IPS-NIHi7 (cell line): Measurements from ENCODE around the gene AGPAT3.

Source experiments
- DNase-seq: peaks from one replicate; pipeline ENCODE4 v3.0.0; 2012; ENCODE audit warnings: mixed read lengths; ENCODE audit errors: extremely low spot score

AGPAT3 gene

GRCh38 chr21:43922949-43923348, 57.9 kb downstream of the AGPAT3 start:
- DNase-seq, result no peak

GRCh38 chr21:43923391-43923790, 58.4 kb downstream of the AGPAT3 start:
- no peak for DNase-seq

DNA sequence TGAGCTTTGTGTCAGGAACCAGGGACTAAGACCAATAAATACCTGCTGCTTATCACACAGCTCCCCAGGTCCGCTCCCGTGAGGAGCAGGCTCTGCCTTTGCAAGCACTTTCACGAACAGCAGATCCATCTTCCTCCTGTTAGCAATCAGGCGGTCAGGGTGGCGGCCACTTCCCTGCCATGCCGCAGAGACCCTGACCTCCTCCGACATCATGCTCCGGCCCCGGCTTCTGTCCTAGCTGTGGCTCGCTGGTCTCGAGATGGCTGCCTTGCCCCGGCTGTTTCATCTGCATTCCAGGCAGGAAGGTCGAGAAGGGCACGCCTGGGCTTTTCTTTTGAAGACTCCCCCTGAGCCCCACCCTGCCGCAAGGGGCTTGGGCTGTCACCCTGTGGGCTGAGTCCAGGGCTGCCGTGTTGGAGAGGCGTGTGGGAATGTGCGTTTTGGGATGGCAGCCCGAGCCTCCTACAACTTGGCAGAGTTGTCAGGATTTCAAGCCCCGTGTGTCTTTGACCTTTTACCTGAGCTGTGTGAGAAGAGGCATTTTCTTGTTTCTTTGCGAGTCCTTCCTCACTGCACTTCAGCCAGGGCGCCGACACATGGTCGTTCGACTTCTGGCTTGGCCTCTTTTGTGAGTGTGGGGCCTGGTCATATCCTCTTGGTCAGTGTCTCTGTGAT, 59.5 kb downstream of the AGPAT3 start:
- no peak for DNase-seq

- DNase-seq, result peak; percentile 36
Observed at GRCh38 chr21:43925096-43925481, 60.1 kb downstream of the AGPAT3 start.

- DNase-seq, result no peak
Observed at GRCh38 chr21:43925609-43926008, 60.6 kb downstream of the AGPAT3 start.

GRCh38 chr21:43926196-43926595, 61.2 kb downstream of the AGPAT3 start:
- no peak for DNase-seq

GRCh38 chr21:43927591-43928221, 62.7 kb downstream of the AGPAT3 start:
- DNase-seq, result no peak

DNA sequence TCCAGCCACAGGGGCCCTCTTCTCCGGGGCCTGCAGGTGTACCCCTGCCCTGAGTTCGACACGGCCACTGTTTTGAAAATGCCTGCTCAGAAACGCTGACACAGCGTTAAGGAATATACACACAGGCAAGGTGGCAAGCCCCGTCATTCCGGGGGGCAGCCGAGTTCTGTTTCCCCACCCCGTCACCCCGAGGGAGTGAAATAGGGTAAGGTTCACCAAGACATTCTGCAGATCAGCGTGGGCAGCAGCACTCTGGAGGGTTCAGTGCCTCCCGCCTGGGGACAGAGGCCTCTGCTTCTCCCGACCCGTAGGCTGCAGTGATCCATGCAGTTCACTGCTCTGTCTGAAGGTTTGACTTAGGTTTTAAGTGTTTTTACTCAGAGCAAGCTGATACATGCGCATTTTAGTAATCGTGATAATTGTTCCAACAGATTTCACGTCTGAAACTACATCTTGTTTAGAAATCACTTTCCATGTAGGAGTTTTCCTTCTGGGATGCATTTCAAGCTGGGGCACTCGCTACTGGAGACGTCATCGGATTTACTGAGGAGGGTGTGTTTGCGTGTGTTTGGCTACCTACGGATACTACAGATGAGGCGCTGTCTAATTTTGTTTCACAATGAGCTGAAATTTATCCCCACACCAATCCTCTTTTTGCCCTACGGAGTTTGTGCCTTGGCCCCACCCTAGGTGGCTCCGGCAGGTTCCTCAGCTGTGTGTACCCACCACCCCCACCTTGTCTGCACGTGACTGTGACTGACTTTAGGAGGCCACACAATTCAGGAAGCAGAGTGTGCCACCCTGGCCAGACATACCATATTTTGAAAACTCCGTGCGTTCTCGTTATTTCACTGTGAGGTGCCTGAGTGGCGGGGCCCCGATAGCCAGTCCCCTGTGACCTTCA, 63.5 kb downstream of the AGPAT3 start:
- no peak for DNase-seq

- no peak for DNase-seq
Observed at GRCh38 chr21:43929217-43929971, 64.4 kb downstream of the AGPAT3 start.

DNA sequence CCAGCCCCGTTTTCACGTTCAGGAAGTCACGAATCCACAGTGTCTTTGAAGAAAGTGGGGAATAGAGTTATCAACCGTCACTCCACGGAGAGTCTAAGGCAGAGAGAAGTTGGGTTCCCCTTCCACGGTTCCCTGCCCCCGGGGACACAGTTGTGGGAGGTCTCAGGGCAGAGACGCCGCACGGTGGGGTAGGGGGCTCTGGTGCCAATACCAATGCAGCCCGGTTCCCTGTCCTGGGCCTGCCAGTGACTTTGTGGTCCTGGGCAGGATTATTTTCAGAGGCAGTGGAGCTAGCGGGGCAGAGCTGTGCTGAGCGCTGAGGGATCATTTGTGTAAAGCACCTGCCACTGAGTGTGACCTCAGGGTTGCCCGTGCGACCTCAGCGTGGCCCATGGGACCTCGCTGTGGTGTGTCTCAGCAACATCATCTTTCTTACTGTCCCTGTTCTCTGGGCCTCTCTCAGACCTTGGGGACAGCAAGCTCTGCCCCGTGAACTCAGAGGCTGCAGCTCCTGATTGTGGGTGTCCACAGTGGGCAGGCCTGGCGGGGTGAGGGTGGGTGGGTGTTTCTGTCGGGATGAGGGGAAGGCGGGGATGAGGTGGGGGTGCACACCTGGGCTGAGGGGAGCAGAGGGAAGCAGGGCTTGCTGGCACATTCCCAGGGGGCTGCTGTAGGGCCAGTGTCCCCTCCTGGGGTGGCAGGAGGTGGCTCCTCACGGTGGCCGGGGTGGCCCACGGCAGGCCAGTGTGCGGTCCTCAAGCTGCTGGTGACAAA, 65.2 kb downstream of the AGPAT3 start:
- no peak for DNase-seq

DNA sequence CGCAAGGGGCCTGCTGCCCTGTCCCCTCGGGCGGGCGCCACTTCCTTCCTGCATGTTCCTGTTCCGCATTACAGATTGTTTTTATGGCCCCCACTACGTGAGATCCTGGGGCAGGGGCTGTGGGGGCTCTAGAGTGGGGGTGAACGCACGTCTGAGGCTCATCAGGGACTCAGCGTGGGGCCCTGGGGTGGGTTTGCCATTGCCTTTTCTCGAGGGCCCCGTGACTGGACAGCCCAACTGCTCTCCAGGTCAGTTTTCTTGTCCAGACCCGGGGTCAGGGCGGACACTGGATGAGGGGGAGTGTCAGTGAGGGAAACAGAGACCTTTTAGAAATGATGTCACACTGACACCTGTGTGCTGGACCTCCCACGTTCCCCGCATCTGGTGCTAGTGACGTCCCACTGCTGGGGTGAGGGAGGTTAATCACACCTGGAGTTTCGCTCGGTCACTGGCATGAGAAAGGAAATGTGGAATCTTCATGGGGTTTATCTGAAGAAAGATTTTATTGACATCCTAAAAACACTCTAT, 65.9 kb downstream of the AGPAT3 start:
- no peak for DNase-seq

- no peak for DNase-seq
Observed at GRCh38 chr21:43931489-43931888, 66.5 kb downstream of the AGPAT3 start.

DNA sequence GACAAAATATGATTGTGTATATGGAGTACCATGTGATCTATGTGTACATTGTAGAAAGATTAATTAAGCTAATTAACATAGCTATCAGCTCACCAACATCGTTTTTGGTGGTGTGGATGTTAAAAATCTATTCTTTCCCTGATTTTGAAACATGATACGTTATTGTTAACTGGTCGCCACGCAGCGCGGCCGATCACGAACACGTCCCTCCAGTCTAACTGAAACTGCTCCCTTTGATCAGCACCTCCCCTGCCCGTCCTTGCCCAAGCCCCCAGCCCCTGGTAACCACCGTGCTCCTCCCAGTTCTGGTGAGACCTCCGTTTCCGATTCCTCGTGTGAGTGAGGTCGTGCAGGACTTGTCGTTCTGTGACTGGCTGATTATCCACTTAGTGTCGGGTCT, 67.0 kb downstream of the AGPAT3 start:
- DNase-seq, result no peak

DNA sequence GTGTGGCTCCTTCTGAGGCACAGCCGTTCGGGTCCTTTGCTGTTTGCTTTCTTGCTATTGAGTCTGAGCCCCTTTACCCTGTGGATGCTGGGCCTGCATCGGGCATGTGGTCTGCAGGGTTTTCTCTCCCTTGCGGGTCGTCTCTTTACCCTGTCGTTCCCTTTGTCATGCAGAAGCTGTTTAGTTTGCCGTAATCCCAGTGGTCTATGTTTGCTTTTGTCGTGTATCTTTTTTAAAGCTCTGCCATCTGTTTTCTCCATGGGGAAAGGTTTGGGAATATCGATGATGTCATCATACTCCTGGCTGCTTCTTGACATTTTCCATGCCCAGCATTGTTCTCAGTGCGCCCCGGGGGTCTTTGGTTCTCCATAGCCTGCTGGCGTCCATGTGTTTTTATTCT, 68.2 kb downstream of the AGPAT3 start:
- no peak for DNase-seq

- no peak for DNase-seq
Observed at GRCh38 chr21:43933680-43934079, 68.7 kb downstream of the AGPAT3 start.

DNA sequence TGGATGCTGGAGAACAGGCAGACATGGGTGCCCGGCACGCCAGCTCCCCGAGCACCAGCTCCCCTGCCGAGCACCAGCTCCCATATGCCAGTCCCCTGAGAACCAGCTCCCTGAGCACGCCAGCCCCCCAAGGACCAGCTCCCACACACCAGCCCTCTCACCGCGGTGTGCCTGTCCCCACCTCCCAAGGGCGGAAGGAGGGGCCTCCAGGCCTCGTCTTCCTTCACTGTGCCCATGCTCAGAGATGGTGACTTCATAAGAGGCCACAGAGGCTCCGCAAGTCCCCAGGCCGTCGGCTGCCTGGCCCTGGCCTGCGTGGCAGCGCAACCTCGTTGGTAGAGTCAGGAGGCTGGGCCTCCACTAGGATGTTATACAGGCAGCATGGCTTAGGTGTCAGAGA, 69.1 kb downstream of the AGPAT3 start:
- no peak for DNase-seq

GRCh38 chr21:43934716-43935705, 70.0 kb downstream of the AGPAT3 start:
- DNase-seq, result no peak

DNA sequence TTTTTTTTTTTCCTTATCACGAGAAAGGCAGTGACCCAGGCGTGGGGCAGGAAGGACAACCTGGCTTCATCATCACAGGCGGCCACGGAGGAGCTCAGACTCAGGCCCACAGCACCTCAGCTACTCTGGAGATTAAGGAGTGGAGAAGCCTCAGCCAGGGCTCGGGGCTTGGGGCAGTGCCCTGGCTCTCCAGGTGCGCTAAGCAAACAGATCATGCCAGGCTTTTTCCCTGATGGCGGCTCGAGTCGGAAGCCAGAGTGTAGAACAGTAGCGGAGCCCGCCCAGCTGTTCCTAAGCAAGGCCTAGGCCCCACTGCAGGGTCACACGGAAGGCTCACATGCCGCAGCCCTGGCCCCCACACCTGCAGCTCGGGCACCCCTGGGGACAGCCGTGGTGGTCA, 70.7 kb downstream of the AGPAT3 start:
- DNase-seq, result no peak

- no peak for DNase-seq
Observed at GRCh38 chr21:43936247-43936967, 71.4 kb downstream of the AGPAT3 start.
